GM19324 (cell line): ENCODE measurements around the gene PPIP5K1.
A peak's percentile ranks its signal among the peaks of the same experiment; 100 is the strongest.

Experiments
- ATAC-seq: cut with Tn5 transposase; IDR thresholded peaks from one replicate; pipeline ENCODE4 v1.9.1; 2021; ENCODE audit warnings: mild to moderate bottlenecking, moderate library complexity; ENCODE audit not compliant: unreplicated experiment, low FRiP score

Gene PPIP5K1

GRCh38 chr15:43519196-43519595, 70.8 kb downstream of the PPIP5K1 start:
- no peak for ATAC-seq

- ATAC-seq: no peak
Observed at GRCh38 chr15:43518197-43518761, 71.7 kb downstream of the PPIP5K1 start.

- no peak for ATAC-seq
Observed at GRCh38 chr15:43517354-43518196, 72.4 kb downstream of the PPIP5K1 start, which contains the start of gene MAP1A. Gene MAP1A, plus strand, starts transcription at chr15:43517608. Its CDS starts 3,866 bp downstream, at chr15:43521474.

- no peak for ATAC-seq
Observed at GRCh38 chr15:43516801-43517353, 73.1 kb downstream of the PPIP5K1 start.

GRCh38 chr15:43516185-43516584, 73.8 kb downstream of the PPIP5K1 start:
- ATAC-seq: no peak

GRCh38 chr15:43515741-43516140, 74.3 kb downstream of the PPIP5K1 start:
- ATAC-seq: no peak

- no peak for ATAC-seq
Observed at GRCh38 chr15:43514241-43515057, 75.6 kb downstream of the PPIP5K1 start.

- ATAC-seq: no peak
Observed at GRCh38 chr15:43513550-43513949, 76.5 kb downstream of the PPIP5K1 start.

GRCh38 chr15:43511012-43511885, 78.8 kb downstream of the PPIP5K1 start:
- ATAC-seq: no peak

- peak; percentile 99 for ATAC-seq
Observed at GRCh38 chr15:43510200-43511011, 79.6 kb downstream of the PPIP5K1 start.

- ATAC-seq: no peak
Observed at GRCh38 chr15:43509660-43510199, 80.3 kb downstream of the PPIP5K1 start.

- ATAC-seq: no peak
Observed at GRCh38 chr15:43508991-43509659, 80.9 kb downstream of the PPIP5K1 start.

GRCh38 chr15:43508421-43508820, 81.6 kb downstream of the PPIP5K1 start:
- ATAC-seq: no peak

- no peak for ATAC-seq
Observed at GRCh38 chr15:43505738-43506137, 84.3 kb downstream of the PPIP5K1 start.

- ATAC-seq: no peak
Observed at GRCh38 chr15:43499635-43500034, 90.4 kb downstream of the PPIP5K1 start.

- no peak for ATAC-seq
Observed at GRCh38 chr15:43498990-43499389, 91.0 kb downstream of the PPIP5K1 start.

GRCh38 chr15:43493703-43494472, 96.1 kb downstream of the PPIP5K1 start:
- ATAC-seq: no peak
